Left lobe of liver (tissue), 2 donors: Measurements from ENCODE around the gene MACROD1. TPM values are rescaled to one million over a fixed set of nuclear protein-coding genes. Genes with fewer than 3 reads are reported as not detected.

Source experiments
- ATAC-seq: fragments of 200-7000 bp; cut with Tn5 transposase; one replicate; pipeline ENCODE4 v1.9.1; 2020; ENCODE audit warnings: mild to moderate bottlenecking, moderate library complexity
- DNase-seq: peaks from one replicate; pipeline ENCODE4 v3.0.0-alpha.2; 2020; ENCODE audit warnings: low spot score
- total RNA-seq: library from RNA; stranded (reverse); gene quantifications from one replicate; pipeline ENCODE4 v1.2.1, GENCODE V29; 2021
- donor health status: DM: no; HTN: no; CAD: no; lungs with moderate emphysema.
- donor health status: DM: no; HTN: yes; CAD: no.

MACROD1 gene
- total RNA-seq = 35.2 TPM

GRCh38 chr11:64165842-64166635, at the start of gene MACROD1:
Gene MACROD1, minus strand, starts transcription at chr11:64166113. Its CDS starts 119 bp downstream, at chr11:64165994.
- ATAC-seq (peak; percentile 88), DNase-seq (peak; percentile 97)

- no peak for ATAC-seq
- DNase-seq = no peak
Measured at GRCh38 chr11:64211181-64211872, 45.4 kb upstream of the MACROD1 start.

- ATAC-seq (no peak), DNase-seq (no peak)
Measured at GRCh38 chr11:64210301-64211020, 44.5 kb upstream of the MACROD1 start.

DNA sequence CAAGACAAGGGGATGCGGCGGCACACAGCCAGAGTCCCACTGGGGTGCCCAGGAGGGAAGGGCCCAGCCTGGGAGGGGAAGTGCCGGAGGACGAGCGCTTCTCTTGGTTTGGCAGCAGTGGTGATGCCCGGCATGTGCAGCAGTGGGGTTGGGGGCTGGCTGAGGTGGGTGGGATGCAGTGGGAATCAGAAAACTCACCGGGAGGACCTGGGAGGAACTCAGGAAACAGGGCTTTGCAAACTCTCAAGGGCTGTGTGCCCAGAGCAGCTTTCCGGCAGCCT, 43.6 kb upstream of the MACROD1 start:
- ATAC-seq (no peak), DNase-seq (no peak)

- no peak for ATAC-seq
- DNase-seq = no peak
Measured at GRCh38 chr11:64208796-64209562, 43.1 kb upstream of the MACROD1 start.

DNA sequence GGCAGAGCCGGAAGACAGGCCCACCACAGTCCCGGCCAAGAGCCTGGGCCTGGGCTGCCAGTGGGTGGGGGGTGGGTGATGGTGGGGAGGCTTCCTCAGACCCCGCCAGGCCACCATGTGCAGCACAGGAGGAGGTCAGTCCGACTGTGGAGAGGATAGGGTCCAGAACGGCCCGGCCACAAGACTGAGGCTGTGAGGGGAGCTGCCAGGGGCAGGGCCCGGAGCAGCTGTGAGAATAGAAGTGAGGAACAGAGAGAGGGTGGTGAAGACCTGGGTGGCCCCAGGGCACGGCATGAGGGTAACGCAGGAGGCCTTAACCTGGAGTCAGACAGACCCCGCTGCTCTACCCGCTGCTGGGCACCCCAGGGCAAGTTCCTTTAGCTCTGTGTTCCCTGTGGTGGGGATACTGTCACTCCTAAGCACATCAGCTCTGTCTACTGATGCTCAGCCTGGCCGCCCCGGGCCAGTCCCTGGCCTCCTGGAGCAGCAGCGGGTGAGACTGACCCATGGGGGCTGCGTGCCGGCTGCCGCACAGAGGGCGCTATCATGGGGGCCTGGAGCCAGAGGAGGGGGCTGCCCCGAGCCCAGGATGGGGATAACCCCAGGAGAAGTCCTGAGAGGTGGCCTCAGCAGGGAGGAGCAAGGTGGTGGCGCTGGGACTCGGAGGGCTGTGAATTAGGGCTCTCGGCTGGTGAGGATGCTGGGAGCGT, 42.3 kb upstream of the MACROD1 start:
- ATAC-seq (no peak), DNase-seq (no peak)

DNA sequence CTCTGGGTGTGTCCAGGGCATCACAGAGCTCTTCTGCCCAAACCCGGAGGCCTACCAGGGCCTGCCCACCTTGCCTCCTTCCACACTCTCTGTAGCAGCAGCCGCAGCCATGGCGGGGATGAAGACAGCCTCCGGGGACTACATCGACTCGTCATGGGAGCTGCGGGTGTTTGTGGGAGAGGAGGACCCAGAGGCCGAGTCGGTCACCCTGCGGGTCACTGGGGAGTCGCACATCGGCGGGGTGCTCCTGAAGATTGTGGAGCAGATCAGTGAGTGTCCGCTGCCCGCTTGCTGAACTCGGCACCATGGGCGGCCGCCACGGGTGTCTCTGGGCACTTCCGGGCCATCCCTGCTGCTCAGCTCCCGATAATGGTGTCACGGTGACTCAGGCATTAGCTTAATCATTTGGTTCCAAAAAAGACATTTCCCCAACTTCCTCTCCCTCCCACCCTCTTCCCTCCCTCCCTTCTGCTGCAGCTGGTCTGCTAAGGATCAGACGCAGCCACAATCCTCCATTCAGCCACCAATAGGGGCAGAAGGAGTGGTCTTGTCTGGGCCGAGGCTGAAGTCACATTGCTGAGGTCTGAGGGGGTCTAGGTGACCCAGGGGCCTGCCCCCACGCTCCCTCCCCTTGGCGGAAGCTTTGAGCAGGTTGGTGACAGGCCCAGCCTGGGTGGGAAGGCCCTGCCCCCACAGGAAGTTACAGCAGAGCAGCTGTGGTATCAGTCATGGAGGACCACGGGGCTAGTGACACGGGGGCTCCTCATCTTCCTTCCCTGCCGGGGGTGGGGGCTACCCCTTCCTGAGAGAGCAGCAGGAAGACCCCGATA, 41.6 kb upstream of the MACROD1 start:
- DNase-seq = peak; percentile 61
- ATAC-seq = peak; percentile 35

- peak; percentile 42 for ATAC-seq
- DNase-seq = peak; percentile 57
Measured at GRCh38 chr11:64206457-64207255, 40.7 kb upstream of the MACROD1 start, which contains the start of gene FERMT3. Gene FERMT3, plus strand, starts transcription at chr11:64206721. Its CDS starts 644 bp downstream, at chr11:64207365.

- DNase-seq (peak; percentile 80), ATAC-seq (peak; percentile 74)
Measured at GRCh38 chr11:64204464-64204989, 38.6 kb upstream of the MACROD1 start.

GRCh38 chr11:64204080-64204440, 38.1 kb upstream of the MACROD1 start:
- ATAC-seq = no peak

GRCh38 chr11:64203421-64204079, 37.6 kb upstream of the MACROD1 start:
- no peak for ATAC-seq

More at GRCh38 chr11:64204080-64204440, 38.1 kb upstream of the MACROD1 start:
- DNase-seq = no peak

DNA sequence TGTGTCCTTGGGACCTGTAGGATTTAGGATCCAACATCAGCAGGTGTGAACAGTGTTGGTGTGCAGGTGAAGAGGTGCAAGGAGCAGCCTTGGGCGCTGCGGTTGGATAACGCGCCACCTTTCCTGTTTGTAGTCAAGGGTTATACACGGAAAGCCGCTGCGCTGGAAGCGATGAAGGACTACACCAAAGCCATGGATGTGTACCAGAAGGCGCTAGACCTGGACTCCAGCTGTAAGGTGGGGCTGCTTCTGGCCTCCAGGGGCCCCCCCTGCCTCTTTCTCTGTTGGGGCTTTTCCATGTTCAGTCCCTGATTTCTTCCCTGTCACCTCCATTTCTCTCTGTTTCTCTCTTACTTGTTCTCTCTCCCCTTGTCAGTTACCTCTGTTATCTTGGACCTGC, 37.1 kb upstream of the MACROD1 start:
- no peak for ATAC-seq

More at GRCh38 chr11:64203421-64204079, 37.6 kb upstream of the MACROD1 start:
- DNase-seq = no peak

DNA sequence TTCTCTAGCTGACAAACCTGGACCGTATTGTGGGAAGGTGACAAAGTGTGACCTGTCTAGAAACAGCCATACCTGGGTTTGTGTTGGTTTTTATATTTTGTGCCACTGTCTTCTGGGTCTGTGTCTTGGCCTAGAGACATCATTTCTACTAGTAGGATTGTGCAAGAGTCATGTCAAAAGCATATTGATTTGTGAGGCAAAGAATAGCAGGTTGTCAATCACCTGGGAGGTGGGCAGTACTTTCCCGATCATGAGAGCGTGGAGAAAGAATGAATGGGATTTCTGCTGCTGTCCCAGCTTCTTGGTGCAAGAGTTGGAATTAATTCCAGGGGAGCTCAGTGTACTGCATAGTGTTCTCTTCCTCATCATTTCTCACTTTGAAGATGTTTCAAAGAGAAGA, 35.6 kb upstream of the MACROD1 start:
- ATAC-seq (peak; percentile 44), DNase-seq (no peak)

More for the DNA sequence above, 37.1 kb upstream of the MACROD1 start:
- DNase-seq = no peak

GRCh38 chr11:64198511-64198910, 32.6 kb upstream of the MACROD1 start:
- no peak for DNase-seq
- no peak for ATAC-seq

DNA sequence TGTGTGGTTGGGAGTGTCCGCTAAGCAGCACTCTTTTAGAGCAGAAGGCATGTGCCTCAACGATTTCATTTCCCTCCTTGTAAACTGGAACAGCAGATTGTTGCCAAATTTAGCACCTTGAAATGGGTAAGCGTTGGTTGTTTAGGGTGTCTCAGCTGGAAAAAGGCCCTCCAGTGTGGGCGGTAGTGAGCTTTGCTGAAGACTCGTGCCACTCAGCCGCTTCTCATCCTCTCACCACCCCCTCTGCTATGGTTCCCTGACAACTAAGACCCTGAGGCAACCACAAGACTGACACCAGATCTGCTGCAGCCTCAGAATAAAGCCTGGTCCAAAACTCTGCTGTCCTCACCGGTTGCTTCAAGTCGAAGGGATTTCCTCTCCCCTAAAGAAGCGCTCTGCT, 30.7 kb upstream of the MACROD1 start:
- DNase-seq = no peak
- ATAC-seq = no peak

- DNase-seq (no peak), ATAC-seq (no peak)
Measured at GRCh38 chr11:64192434-64192833, 26.5 kb upstream of the MACROD1 start.

DNA sequence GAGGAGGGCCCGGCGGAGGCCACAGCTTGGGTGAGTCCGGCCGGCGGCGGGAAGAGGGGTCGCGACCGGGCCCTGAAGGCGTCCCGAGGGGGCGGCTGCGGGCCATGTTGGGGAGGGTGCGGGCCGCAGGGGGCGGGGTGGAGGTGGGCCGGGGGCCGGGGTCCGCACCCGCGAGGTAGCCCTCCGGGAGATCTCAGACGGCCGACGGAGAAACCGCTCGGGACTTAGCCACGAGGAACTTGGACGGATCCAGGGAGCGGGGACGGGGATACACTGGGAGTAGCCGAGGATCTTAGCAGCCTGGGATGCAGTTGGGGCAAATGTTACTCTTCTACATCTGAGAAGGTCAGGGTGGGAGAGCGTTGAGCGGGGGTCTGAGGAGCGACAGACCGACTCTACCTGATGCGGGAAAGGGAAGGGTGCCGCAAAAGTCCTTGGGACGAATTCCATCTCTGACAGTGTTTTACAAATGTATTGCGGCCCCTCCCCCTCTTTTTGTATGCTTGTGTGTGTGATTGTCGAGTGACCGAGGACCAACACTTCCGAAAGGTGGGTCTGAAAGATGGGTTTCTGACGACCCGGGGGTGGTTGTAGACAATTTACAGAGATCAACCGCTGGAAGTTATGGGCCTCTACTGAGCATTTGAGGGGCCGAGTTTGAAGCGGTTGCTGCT, 20.7 kb upstream of the MACROD1 start:
- no peak for DNase-seq
- ATAC-seq = no peak
